Esophagus squamous epithelium (tissue), 4 donors: ENCODE data around the gene PSMC4.

ENCODE experiments used
- POLR2A ChIP-seq, 4 donors: fragments of 450-650 bp; IDR thresholded peaks; one replicate each; pipeline ENCODE4 v1.6.1; 2017; ENCODE audit warnings: antibody characterized with exemption in 4 of 4, mild to moderate bottlenecking in 4 of 4, moderate library complexity in 3 of 4
- TF ChIP-seq, protein P1 (sequence below), 6 experiments: fragments of 450-650 bp in 4 of 6; fragments of 200-600 bp in 2 of 6; sonication (generic) in 2 of 6; IDR thresholded peaks; one replicate each; pipeline ENCODE4 v1.5.1; 2016 to 2019; ENCODE audit warnings: antibody characterized with exemption in 6 of 6, mild to moderate bottlenecking in 4 of 6, moderate library complexity in 4 of 6

GRCh38 chr19:39927524-39928356 lies 43.2 kb upstream of the PSMC4 start:
- TF ChIP-seq, protein P1, sequence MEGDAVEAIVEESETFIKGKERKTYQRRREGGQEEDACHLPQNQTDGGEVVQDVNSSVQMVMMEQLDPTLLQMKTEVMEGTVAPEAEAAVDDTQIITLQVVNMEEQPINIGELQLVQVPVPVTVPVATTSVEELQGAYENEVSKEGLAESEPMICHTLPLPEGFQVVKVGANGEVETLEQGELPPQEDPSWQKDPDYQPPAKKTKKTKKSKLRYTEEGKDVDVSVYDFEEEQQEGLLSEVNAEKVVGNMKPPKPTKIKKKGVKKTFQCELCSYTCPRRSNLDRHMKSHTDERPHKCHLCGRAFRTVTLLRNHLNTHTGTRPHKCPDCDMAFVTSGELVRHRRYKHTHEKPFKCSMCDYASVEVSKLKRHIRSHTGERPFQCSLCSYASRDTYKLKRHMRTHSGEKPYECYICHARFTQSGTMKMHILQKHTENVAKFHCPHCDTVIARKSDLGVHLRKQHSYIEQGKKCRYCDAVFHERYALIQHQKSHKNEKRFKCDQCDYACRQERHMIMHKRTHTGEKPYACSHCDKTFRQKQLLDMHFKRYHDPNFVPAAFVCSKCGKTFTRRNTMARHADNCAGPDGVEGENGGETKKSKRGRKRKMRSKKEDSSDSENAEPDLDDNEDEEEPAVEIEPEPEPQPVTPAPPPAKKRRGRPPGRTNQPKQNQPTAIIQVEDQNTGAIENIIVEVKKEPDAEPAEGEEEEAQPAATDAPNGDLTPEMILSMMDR (IDR thresholded peaks at IDR 0.05): no peak
- TF ChIP-seq POLR2A (IDR thresholded peaks at IDR 0.05): no peak
